CD4-positive, alpha-beta T cell treated with Interleukin-21 for 1 hour (primary cell): Measurements from ENCODE around the gene KATNAL2.
A peak's percentile ranks its signal among the peaks of the same experiment; 100 is the strongest.

ENCODE experiments used
- DNase-seq: peaks from one replicate; pipeline ENCODE4 v3.0.0-alpha.2; 2020

The KATNAL2 gene

GRCh38 chr18:46917108-46917802, at the start of gene KATNAL2, which contains the start of gene PIAS2:
Gene KATNAL2 (plus strand): TSS chr18:46917602. CDS start chr18:46946873, 29,271 bp downstream.
Gene PIAS2 (minus strand): TSS chr18:46917507. CDS start chr18:46917345, 162 bp downstream.
- peak; percentile 83 for DNase-seq

GRCh38 chr18:46868169-46868921, 49.1 kb upstream of the KATNAL2 start:
- DNase-seq: no peak

- DNase-seq: no peak
Measured at GRCh38 chr18:46877329-46877987, 39.9 kb upstream of the KATNAL2 start.

GRCh38 chr18:46883180-46883579, 34.2 kb upstream of the KATNAL2 start:
- no peak for DNase-seq

GRCh38 chr18:46886893-46887292, 30.5 kb upstream of the KATNAL2 start:
- no peak for DNase-seq

GRCh38 chr18:46888965-46889364, 28.4 kb upstream of the KATNAL2 start:
- DNase-seq: no peak

- no peak for DNase-seq
Measured at GRCh38 chr18:46891742-46892214, 25.6 kb upstream of the KATNAL2 start.

- no peak for DNase-seq
Measured at GRCh38 chr18:46892842-46893241, 24.6 kb upstream of the KATNAL2 start.

- no peak for DNase-seq
Measured at GRCh38 chr18:46893360-46893759, 24.0 kb upstream of the KATNAL2 start.

- no peak for DNase-seq
Measured at GRCh38 chr18:46894124-46894523, 23.3 kb upstream of the KATNAL2 start.

- DNase-seq: no peak
Measured at GRCh38 chr18:46899274-46899948, 18.0 kb upstream of the KATNAL2 start.

GRCh38 chr18:46903406-46903805, 14.0 kb upstream of the KATNAL2 start:
- no peak for DNase-seq

- no peak for DNase-seq
Measured at GRCh38 chr18:46909497-46909896, 7.9 kb upstream of the KATNAL2 start.

- DNase-seq: no peak
Measured at GRCh38 chr18:46910856-46911255, 6.5 kb upstream of the KATNAL2 start.

- no peak for DNase-seq
Measured at GRCh38 chr18:46915800-46916550, 1.4 kb upstream of the KATNAL2 start.

- peak; percentile 36 for DNase-seq
Measured at GRCh38 chr18:46916551-46917107, 773 bp upstream of the KATNAL2 start.

GRCh38 chr18:46917803-46918600, 600 bp downstream of the KATNAL2 start:
- no peak for DNase-seq

- DNase-seq: no peak
Measured at GRCh38 chr18:46920067-46920466, 2.7 kb downstream of the KATNAL2 start.

GRCh38 chr18:46920653-46921052, 3.3 kb downstream of the KATNAL2 start:
- no peak for DNase-seq

GRCh38 chr18:46939337-46939963, 22.0 kb downstream of the KATNAL2 start:
- no peak for DNase-seq
